ENCODE data around the gene ADAMTS3. TPM values are rescaled to one million over a fixed set of nuclear protein-coding genes. Genes with fewer than 3 reads are reported as not detected.

ADAMTS3 gene
- total and polyA plus RNA-seq, 9 of the 15 experiments (the other 6 are each of a cell fraction or from before 2014, with no cell fraction given) = 4.0 to 18.0 (median 12.1) TPM

DNA sequence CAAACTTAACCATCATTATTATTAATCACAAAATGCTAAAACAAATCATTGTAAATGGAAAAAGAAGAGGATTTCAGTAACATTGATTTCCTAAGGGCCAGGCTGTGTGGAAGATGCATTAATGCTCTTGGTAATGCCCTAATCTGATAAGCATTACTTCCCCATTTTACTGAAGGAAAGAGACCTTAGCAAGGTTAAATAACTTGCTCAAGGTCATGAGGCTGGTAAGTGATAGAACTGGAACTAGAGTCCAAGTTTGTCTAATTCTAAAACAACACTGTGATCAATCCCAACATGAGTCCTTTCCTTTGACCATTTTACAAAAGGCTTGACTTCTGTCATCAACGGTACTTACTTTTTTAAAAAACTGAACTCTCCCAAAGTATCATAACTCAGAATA, 32.6 kb downstream of the ADAMTS3 start:
- DNase-seq (ENCODE audit: extremely low read depth in 1 of 4, low spot score in 3 of 4) (no peak), ATAC-seq (no peak), FAIRE-seq (no peak)
- no peaks in the 10 kb centered on the region for H4K20me1 ChIP-seq (replicated peaks; ENCODE audit: control insufficient read depth, insufficient read depth, low read length)
- TF ChIP-seq TAF15 (IDR thresholded peaks at IDR 0.05; ENCODE audit: low read depth, low read length) (no peak), ZFP30 (CRISPR knock-in tag; IDR thresholded peaks at IDR 0.05; ENCODE audit: borderline replicate concordance) (no peak), BRD9 (IDR thresholded peaks at IDR 0.05; ENCODE audit: low read depth, partially characterized antibody) (no peak), ZNF583 (CRISPR knock-in tag; IDR thresholded peaks at IDR 0.05) (no peak), RAD21 (CRISPR knock-in tag; conservative IDR thresholded peaks at IDR 0.05 in 1 of 2, IDR thresholded peaks at IDR 0.05 in 1 of 2) (no peak), SRF (CRISPR knock-in tag; IDR thresholded peaks at IDR 0.05) (no peak), RBM39 (optimal IDR thresholded peaks at IDR 0.05; ENCODE audit: low read depth, low read length) (no peak), ZNF324 (CRISPR knock-in tag; IDR thresholded peaks at IDR 0.05) (no peak), ESRRA (IDR thresholded peaks at IDR 0.05; ENCODE audit: borderline replicate concordance, low read depth) (peak; percentile 95)
- H3K36me3 ChIP-seq (ENCODE audit: control insufficient read depth, insufficient read depth, low read length) = peaks cover 10% of the 10 kb centered on the region; the same call in 2 of the 3 replicates
- in situ Hi-C loops (cut with MboI) = no loop called here
- H3K27me3 ChIP-seq (ENCODE audit: control insufficient read depth in 2 of 2, insufficient read depth in 2 of 2, low read length in 2 of 2) = no peaks in the 10 kb centered on the region
- H3K4me2 ChIP-seq (ENCODE audit: insufficient read depth, low read length) = no peak overlapping the region
- no peaks in the 10 kb centered on the region for H3K9me1 ChIP-seq (ENCODE audit: control insufficient read depth, insufficient read depth, low read length)
- WGBS (ENCODE audit: insufficient coverage, low coverage, missing lambda C conversion rate) = 100% methylated on average over 1 of the region's 1 CpG
- H3K9ac ChIP-seq (ENCODE audit: insufficient read depth in 1 of 2, low read depth in 2 of 2, low read length in 2 of 2) = no peak overlapping the region
- H3K79me2 ChIP-seq (ENCODE audit: control insufficient read depth, insufficient read depth, low read length) = peaks cover 19% of the 10 kb centered on the region; the same call in 2 of the 3 replicates
- H3K27ac ChIP-seq (ENCODE audit: extremely low read depth, low read depth, low read length) = no peak overlapping the region
- no TSS peak for BruUV-seq (replicated peaks)
- H3K4me1 ChIP-seq (replicated peaks in 1 of 2; ENCODE audit: control insufficient read depth in 2 of 2, insufficient read depth in 2 of 2, low read length in 2 of 2) = no peaks in the 10 kb centered on the region; a peak in 1 of 5 replicates
- peaks cover 7% of the 10 kb centered on the region; the same call in 1 of the 2 replicates for H3K9me3 ChIP-seq (replicated peaks; ENCODE audit: control insufficient read depth, insufficient read depth, low read depth, low read length)
- no peak overlapping the region for H2AFZ ChIP-seq (ENCODE audit: low read depth, low read length)
- intact Hi-C loops (cut with micrococcal nuclease) = no loop called here
- no peak overlapping the region for H3K4me3 ChIP-seq
- ChIA-PET POLR2A (no interaction called here), CTCF (ENCODE audit: low intra/inter-chr PET ratio) (no interaction called here)

Data from K562 (cell line).